Activated CD8-positive, alpha-beta memory T cell treated with anti-CD3 and anti-CD28 coated beads, Interleukin-2, amount 50 U/mL, for 1 hour (primary cell): Measurements from ENCODE around the gene SLC38A4.
"Not testable (repeated sequence)": the region's sequence is repeated elsewhere in the genome, so short reads cannot be mapped to it uniquely, and the experiment has no call there.

ENCODE experiments used
- DNase-seq: peaks from one replicate; pipeline ENCODE4 v3.0.0-alpha.2; 2020; ENCODE audit errors: extremely low read depth

SLC38A4 gene, protein sequence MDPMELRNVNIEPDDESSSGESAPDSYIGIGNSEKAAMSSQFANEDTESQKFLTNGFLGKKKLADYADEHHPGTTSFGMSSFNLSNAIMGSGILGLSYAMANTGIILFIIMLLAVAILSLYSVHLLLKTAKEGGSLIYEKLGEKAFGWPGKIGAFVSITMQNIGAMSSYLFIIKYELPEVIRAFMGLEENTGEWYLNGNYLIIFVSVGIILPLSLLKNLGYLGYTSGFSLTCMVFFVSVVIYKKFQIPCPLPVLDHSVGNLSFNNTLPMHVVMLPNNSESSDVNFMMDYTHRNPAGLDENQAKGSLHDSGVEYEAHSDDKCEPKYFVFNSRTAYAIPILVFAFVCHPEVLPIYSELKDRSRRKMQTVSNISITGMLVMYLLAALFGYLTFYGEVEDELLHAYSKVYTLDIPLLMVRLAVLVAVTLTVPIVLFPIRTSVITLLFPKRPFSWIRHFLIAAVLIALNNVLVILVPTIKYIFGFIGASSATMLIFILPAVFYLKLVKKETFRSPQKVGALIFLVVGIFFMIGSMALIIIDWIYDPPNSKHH

DNA sequence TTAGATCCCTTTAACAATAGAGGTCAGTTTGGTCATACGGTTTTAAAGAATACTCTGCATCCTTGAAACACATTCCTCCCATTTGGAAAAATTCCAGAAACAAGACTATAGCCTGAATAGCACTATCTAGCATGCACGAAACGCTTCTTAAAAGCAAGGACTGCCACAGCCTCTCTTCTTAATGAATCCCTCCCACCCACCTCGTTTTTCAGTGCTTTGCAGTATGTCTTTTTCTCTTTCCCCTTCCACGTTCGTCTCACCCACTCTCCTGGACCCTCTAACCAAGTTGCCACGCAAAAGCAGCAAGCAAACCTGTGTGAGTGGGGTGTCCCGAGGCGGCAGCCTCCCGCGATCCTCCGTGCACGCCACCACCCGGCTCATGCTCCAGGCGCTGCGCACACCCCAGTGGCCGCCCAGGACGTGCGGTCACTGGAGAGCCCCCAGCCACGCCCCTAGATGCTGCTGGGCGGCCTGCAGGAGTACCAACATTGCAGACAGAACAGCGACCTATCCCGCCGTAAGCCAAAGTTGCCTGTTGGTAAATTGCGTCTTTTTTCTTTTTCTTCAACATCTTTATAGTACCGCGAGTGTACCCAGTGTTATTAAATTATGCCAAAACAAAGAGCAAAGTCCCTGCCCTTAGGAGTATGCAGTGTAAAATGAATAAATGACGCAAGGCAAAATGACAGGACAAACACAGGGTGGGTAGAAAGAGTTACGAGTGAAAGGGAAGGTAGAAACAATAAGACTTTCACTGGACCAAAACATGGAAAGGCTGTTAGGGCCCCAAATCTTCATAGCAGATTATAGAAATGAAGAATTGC, at the start of gene SLC38A4:
Gene SLC38A4 (minus strand): TSS at position 407 of the 824 bp plus-strand sequence. CDS start 32,926 bp downstream, outside the sequence.
- no peak for DNase-seq

DNA sequence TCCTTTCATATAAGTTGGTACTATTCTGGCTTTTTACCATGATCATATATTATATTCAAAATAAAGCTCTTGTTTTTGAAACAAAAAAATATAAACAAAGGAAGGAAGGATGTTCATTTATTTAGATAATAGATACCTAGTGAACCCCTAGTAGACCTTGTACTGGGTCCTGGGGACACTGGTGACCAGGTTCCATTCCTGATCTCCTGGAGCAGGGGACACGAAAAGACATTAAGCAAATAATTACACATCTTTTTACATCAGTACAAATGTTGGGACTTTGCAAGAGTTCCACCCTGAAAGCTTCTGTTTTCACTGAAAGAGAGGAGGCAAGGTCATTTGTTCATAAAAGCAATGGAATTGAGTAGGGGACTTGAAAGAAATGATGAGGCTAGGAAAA, 49.3 kb upstream of the SLC38A4 start:
- DNase-seq = no peak

DNA sequence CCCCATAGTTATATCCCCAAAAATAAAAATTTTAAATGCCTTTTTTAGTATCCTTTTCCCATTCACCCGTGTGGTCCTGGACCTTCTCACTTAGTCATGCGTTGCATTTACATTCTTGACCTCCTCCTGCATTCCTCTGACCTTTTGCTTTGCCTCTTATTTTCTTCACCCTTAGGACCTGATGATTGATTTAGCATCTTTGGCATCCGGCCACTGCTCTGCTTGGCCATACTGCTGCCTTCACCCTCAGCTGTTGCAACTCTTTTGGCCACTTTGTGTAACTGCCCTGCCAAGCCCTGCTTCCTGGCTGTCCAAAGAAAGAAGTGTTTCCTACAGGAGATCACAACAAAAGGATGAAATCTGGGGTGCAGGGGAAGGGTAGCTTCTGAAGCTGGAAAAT, 48.8 kb upstream of the SLC38A4 start:
- no peak for DNase-seq

DNA sequence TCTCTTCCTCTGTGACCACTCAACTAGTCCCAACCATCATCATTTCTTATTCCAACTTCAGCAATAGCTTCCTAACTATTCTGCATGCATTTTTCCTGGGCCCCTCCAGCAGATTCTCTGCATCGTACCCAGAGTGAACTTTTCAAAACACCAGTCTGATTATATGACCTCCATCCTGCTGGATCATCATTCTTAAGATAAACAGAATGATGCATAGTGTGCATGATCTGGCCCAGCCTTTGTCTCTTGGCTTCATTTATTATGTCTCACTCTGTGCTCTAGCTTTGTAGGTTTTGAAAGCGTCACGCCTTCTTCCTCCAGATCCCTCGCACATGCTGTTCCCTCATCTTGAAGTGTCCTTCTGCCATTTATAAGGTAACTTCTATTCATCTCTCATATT, 46.3 kb upstream of the SLC38A4 start:
- no peak for DNase-seq

DNA sequence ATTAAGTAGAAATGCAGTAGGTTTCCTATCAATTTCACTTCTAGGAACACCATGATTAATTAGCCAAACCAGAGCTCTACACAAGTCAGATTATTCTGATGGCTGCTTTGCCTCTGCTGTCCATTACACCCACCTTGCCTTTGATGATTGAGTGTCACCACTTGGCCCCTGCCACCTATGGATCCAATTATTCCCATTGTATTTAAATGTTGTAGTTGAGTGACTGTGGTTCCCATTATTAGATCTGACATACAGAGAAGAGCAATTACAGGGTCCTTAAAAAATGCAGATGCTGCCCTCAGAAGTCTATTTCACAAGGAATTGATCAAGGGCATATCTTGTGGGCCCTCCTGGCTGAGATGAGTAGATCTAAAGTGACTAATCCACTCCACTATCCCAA, 39.5 kb upstream of the SLC38A4 start:
- no peak for DNase-seq

DNA sequence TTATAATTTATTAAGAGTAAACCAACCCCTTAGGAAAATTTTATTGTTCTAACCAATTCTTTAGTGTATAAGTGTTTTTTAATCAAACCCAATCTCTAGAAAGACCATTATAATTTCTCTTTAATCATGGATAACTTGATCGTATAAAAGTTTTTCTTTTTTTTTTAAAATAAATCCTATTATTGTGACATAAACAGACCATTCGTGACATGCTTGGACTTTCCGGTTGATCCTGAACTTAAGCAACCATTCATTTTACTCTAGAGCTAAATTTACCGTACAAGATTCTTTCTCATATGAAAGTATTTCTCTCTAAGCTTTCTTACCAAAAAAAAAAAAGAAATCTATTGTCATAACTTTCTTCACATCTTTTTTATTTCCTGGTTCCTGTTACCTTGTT, 32.6 kb upstream of the SLC38A4 start:
- no peak for DNase-seq

DNA sequence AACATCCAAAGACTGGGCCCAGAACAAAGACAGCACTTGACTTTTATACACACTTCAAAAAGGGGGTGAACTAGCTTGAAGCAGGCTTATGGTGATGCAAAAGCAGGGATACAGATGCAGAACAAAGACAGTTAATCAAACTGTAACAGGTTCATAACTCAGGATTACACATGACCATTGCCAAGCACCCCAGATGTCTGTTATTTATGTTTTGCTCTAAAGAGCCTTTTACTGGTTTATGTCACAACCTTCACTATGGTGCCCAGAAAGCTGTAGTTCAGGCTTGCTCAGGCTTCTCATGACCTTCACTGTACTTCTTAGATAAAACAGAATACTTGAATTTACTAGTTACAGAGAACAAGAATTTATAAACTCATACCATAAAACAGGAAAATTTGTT, 31.7 kb upstream of the SLC38A4 start:
- no peak for DNase-seq

DNA sequence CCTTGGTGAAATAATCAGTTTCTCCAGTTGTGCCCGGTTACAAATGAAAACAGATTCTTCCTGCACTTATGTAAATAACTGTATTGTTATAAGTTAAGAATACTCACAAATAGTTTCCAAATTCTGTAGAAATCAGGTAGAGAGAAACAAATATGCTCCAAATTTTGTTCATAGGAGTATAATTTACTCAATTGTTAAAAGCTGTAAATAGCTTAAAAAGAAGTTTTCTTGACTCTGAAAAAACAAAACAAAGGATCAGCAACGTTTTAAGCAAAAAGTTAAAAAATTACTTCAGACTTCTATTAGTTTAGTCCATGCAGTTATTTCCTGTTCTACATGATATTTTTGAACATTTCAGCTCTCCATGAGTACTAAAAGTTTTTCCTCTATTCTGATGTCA, 30.0 kb upstream of the SLC38A4 start:
- no peak for DNase-seq

DNA sequence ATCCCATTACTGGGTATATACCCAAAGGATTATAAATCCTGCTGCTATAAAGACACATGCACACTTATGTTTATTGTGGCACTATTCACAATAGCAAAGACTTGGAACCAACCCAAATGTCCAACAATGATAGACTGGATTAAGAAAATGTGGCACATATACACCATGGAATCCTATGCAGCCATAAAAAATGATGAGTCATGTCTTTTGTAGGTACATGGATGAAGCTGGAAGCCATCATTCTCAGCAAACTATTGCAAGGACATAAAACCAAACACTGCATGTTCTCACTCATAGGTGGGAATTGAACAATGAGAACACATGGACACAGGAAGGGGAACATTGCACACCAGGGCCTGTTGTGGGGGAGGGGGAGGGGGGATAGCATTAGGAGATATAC, 28.4 kb upstream of the SLC38A4 start:
- DNase-seq = not testable (repeated sequence)

DNA sequence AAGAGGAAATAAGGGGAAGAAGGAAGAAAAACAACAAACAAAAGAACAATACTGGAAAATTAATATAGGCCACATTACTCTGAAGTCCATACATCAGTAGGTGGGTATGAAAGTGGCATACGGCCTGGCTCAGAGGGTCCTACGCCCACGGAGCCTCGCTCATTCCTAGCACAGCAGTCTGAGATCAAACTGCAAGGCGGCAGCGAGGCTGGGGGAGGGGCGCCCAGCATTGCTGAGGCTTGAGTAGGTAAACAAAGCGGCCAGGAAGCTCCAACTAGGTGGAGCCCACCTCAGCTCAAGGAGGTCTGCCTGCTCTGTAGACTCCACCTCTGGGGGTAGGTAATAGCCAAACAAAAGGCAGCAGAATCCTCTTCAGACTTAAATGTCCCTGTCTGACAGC, 23.0 kb upstream of the SLC38A4 start:
- DNase-seq = not testable (repeated sequence)

DNA sequence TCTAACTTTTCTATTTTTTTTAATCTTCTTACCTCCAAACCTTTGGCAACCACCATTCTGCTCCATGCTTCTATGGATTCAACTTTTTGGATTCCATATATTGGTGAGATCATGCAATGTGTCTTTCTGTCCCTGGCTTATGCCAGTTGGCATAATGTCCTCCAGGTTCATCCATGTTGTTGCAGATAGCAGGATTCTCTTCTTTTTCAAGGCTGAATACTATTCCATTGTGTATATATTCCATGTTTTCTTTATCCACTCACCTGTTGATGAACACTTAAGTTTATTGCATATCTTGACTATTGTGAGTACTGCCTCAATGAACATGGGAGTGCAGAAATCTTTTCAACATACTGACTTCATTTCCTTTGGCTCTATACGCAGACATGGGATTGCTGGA, 21.2 kb upstream of the SLC38A4 start:
- DNase-seq = no peak

DNA sequence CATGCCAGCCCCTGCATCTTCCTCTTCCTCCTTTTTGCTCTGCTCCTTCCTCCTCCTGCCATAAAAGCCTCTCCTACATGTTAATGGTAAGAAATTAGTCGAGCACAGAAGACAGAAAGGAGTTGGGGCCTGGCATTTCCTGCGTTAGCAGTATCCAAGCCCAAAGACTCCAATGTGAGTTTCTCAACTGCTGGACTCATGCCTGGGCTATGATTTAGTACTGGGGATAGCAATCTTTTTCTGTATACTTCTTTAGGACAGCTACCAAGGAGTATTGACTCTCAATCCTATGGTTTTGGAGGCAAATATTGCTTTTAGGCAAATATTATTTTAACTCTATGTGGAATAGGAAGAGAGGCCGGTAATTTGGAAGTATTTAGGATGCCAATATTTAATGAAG, 18.0 kb upstream of the SLC38A4 start:
- no peak for DNase-seq

DNA sequence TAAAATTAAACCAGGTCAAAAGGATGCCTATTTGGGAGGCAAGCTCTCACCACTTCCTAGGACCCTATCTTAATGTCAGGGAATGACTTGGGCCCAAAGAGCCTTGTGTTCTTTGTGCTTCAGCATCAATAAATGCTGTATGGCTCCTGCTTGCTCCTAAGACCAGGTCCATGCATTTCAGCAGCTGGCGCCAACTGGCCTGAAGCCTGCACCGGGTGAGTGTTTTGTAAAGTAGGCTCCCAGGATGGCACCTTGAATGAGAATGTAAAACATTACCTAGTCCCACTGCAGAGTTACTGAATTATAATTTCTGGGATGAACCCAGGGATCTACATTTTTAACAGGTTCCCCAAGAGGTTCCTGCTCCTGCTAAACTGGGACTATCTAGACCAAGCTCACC, 16.1 kb upstream of the SLC38A4 start:
- no peak for DNase-seq

DNA sequence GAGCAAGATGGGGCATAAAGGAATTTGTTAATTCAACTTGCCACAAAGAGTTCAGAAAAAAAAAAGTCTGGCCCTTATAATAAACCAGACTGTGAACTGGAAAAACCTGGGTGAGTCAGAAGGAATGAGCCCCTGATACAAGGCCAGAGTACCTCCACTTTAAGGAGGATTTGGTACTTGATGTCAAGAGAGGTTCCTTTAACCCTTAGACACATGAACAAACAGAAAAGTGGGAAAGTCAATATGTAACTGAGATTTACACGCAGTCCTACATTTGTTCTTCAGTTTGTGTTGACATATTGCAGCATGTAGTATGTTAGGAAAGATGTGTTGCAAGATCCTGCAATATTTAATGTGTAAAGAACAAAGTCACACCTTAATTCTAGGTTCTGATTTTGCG, 14.2 kb upstream of the SLC38A4 start:
- DNase-seq = no peak

DNA sequence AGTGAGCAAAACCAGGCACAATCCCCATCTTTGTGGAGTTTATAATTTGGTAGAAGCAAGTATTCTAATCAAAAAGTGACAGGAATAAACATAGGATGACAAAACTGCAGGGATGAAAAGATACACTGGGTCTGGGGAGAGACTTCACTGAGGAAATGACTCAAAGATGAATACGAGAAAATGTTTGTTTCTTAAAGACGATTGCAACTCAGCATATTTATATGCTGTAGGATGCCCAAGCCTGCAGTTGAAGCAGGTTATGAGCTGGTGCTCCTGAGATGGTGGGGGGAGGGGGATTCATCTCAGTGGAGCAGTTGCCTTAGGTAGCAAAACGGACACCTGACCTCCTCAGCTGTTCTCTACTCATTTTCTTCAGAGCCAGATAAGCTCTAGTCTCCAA, 13.4 kb upstream of the SLC38A4 start:
- DNase-seq = no peak

DNA sequence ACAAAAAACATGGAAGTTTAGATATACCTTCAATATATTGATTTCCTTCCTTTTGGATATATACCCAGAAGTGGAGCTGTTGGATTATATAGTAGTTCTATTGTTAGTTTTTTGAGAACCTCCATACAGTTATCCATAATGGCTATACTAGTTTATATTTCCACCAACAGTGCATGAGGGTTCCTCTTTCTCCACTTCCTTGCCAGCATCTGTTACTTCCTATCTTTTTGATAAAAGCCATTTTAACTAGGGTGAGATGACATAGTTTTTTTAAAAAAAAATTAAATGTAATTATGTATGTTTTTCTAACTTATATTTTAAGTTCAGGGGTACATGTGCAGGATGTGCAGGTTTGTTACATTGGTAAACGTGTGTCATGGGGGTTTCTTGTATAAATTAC, 10.0 kb upstream of the SLC38A4 start:
- DNase-seq = no peak

DNA sequence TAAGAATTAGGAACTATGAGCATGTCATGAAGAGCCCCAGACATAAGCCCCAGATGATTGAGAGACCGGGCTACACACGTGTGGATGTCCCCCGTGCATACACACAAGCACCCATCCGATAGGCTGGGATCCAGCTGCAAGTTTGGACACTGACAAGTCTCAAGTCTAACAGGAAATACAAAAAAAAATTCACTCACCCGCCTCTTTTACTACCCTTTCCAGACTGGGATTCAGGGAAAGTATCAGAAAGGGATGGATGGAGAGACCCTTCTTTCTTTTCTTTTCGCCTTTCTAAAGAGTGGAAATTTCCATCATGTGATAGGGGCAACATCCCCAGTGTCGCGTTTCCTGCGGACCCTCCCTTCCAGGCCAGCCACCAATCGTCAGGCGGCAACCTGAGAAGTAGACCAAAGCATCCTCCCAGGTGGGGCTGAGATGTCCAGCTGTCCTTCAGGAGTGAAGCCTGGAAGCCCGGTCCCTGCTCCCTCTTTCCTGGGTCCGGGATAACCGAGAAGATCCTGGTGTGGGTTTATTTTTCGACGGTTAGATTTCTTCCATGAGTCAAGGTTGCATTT, 6.4 kb upstream of the SLC38A4 start:
- no peak for DNase-seq

DNA sequence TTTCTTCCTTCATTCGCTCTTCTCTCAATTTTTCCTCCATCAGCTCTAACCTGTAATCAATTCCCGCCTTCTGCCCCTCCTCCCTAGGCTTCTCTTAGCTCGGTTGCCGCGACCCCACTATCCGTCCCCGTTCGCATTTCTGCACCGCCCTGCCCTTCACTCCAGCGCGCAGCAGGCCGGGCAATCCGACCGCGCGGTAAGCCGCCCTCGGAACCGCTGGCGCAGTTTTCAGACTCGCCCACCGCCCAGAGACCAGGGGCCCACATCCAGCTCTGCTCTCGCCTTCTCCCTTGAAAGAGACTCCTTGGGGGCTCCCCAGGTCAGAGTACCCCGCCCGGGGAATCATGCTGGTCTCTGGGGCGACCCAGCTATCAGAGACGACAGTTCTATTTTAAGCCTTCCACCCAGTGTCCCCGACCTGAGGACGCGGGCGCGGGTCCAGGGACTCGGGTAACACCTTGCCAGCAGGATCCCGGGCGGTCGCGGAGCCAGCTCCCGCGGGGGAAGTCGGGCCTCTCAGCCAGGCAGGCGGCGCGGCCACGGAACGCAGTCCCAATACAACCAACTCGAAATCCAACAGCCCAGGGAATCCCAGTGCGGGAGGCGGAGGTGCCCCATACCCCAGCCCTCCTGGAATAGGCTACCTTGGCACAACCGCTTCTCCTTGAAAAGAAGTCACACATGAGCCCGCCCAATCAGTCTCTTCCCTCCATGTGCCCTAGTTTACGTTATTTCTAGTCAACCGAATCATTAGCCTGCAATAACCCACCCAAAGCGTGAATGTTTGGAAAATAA, 5.7 kb upstream of the SLC38A4 start:
- DNase-seq = no peak

DNA sequence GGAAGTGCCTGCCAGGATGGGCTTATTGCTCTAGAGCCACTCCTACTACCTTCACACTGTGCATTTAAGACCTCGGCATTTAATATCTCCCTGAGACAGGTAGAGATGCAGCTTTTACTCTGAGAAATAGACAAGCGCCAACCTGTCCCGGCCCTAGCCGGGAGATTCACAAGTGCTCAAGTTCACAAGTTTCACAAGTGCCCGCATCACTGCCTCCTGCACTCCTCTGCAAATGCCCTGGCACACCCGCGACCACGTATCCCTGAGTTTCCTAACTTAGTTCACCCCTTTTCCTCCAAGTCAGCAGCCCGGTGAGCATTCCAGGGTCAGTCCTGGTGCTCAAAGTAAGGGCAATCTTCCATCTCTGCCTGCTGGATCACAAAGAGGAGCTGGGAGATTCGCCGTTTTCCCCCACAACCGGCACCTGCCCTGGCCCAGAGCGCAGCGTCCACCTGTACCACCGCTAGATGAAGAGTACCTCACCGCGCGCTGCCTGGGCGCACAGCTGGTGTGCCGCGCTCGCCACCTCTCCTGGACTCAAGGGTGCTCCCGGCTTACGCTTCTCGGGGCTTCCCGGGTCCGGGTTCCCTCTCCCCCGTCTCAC, 5.0 kb upstream of the SLC38A4 start:
- no peak for DNase-seq

DNA sequence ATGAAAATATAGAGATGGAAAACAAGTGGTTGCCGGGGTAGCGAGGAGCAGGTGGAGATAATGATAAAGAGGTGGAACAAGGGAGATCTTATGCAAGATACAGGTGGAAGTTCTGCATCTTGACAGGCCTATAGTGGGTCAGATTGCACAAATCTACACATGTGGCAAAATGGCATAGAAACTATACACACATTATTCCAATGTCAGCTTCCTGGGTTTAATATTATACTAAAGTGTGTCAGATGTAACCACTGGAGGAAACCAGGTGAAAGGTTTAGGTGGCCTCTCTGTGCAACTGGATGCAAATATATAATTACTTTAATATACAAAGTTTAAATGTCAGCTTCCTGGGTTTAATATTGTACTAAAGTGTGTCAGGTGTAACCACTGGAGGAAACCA, 1.1 kb downstream of the SLC38A4 start:
- DNase-seq = no peak

DNA sequence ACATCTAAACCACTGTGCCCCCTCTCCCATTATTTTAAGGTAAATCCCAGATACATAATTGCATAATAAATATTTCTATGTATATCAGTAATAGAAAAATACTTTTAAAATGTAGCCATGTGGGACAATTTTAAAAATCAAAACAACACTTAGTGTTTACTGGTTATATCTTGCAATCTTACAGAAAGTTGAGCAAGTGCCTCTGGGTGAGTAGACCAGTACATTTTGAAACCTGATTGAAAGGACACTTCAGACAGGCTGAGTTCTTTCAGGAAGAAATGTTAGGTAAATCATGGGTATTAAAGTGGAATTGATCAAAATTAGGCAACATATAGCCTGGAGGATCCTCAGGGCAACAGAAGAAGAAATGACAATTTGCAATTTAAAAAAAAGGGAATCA, 7.2 kb downstream of the SLC38A4 start:
- DNase-seq = no peak
